ENCODE measurements around the gene GRK2. TPM values are rescaled to one million over a fixed set of nuclear protein-coding genes. Genes with fewer than 3 reads are reported as not detected.

Gene GRK2
- total and polyA plus RNA-seq, 9 of the 15 experiments (the other 6 are each of a cell fraction or from before 2014, with no cell fraction given), result 0.24 to 95.8 (median 56.5) TPM

GRCh38 chr11:67315325-67315909 is 49.1 kb downstream of the GRK2 start (continued):
- TF ChIP-seq ZNF407 (IDR thresholded peaks at IDR 0.05; ENCODE audit: low read depth) (no peak), MIER1 (IDR thresholded peaks at IDR 0.05; ENCODE audit: low read depth) (no peak), BRF1 (IDR thresholded peaks at IDR 0.05; ENCODE audit: borderline replicate concordance, extremely low read depth, insufficient read length) (no peak), PYGO2 (tag; IDR thresholded peaks at IDR 0.05) (no peak), CTCF (IDR thresholded peaks at IDR 0.05 in 2 of 3, conservative IDR thresholded peaks at IDR 0.05 in 1 of 3; ENCODE audit: insufficient read depth in 2 of 3, low read depth in 1 of 3, low read length in 3 of 3) (no peak), PTBP1 (IDR thresholded peaks at IDR 0.05; ENCODE audit: low read depth, low read length) (no peak), RB1 (IDR thresholded peaks at IDR 0.05; ENCODE audit: low read depth) (no peak), BRCA1 (IDR thresholded peaks at IDR 0.05) (no peak), BRCA1 (CRISPR knock-in tag; IDR thresholded peaks at IDR 0.05) (no peak), ETV1 (tag; conservative IDR thresholded peaks at IDR 0.05; ENCODE audit: low read depth) (no peak)

All from K562 (cell line).